A673 (cell line): ENCODE data around the gene DAD1. TPM values are rescaled to one million over a fixed set of nuclear protein-coding genes. Genes with fewer than 3 reads are reported as not detected.

Source experiments
- BruUV-seq: library from RNA; stranded (reverse); fragments of 400-500 nt; replicated peaks from 2 replicates; lab custom pipeline; 2021; lab: Mats Ljungman, UMichigan
- CTCF ChIA-PET: fragments of 300-600 bp; sonication (Branson Sonifier 250); formaldehyde crosslinking; loops from one replicate; lab custom pipeline; 2022; ENCODE audit warnings: antibody characterized with exemption; lab: Charles Lee
- POLR2A ChIA-PET: fragments of 300-600 bp; sonication (Branson Sonifier 250); formaldehyde crosslinking; loops from one replicate; lab custom pipeline; 2022; ENCODE audit warnings: antibody characterized with exemption; ENCODE audit not compliant: low non-redundant PET; lab: Charles Lee
- DNase-seq: peaks from one replicate; pipeline ENCODE4 v3.0.0-alpha.2; 2015; ENCODE audit warnings: low spot score
- H3K27ac ChIP-seq: fragments of 200-600 bp; sonication (generic); 2 replicates; pipeline ENCODE4 v1.5.1; 2016; ENCODE audit warnings: mixed run types, low read depth, mild to moderate bottlenecking, mixed read lengths, antibody characterized with exemption, low read length; ENCODE audit not compliant: poor library complexity, severe bottlenecking
- H3K27me3 ChIP-seq: fragments of 200-600 bp; sonication (generic); replicated peaks from 2 replicates; pipeline ENCODE4 v1.6.1; 2017; ENCODE audit warnings: mixed run types, low read depth, mild to moderate bottlenecking, mixed read lengths, antibody characterized with exemption, low read length; ENCODE audit not compliant: insufficient read depth, poor library complexity
- H3K36me3 ChIP-seq: fragments of 200-600 bp; sonication (generic); 2 replicates; pipeline ENCODE4 v1.6.1; 2016; ENCODE audit warnings: mixed run types, mild to moderate bottlenecking, mixed read lengths, antibody characterized with exemption, low read length; ENCODE audit not compliant: insufficient read depth, poor library complexity, severe bottlenecking
- H3K4me1 ChIP-seq: fragments of 200-600 bp; sonication (generic); 2 replicates; pipeline ENCODE4 v1.6.1; 2017; ENCODE audit warnings: mixed run types, mild to moderate bottlenecking, mixed read lengths, antibody characterized with exemption, low read length; ENCODE audit not compliant: insufficient read depth, poor library complexity, severe bottlenecking
- H3K4me3 ChIP-seq: fragments of 200-600 bp; sonication (generic); 2 replicates; pipeline ENCODE4 v1.5.1; 2016; ENCODE audit warnings: low read depth, mixed run types, mild to moderate bottlenecking, mixed read lengths, low read length; ENCODE audit not compliant: poor library complexity, severe bottlenecking
- H3K9me3 ChIP-seq: fragments of 200-600 bp; sonication (generic); 2 replicates; pipeline ENCODE4 v1.6.1; 2016; ENCODE audit warnings: mixed run types, low read depth, mild to moderate bottlenecking, mixed read lengths, antibody characterized with exemption, low read length; ENCODE audit not compliant: poor library complexity, severe bottlenecking
- EZH2 ChIP-seq: fragments of 200-600 bp; sonication (generic); IDR thresholded peaks from 2 replicates; pipeline ENCODE4 v1.6.1; 2017; ENCODE audit warnings: borderline replicate concordance, low read depth, mild to moderate bottlenecking, mixed read lengths, antibody characterized with exemption, low read length; ENCODE audit not compliant: poor library complexity, severe bottlenecking
- intact Hi-C: fragments of 100-400 bp; cut with micrococcal nuclease; formaldehyde crosslinking; loops from one replicate; pipeline ENCODE4 v1.10.0; 2022; ENCODE audit not compliant: unreplicated experiment
- total RNA-seq: library from RNA; stranded (reverse); gene quantifications from 2 replicates; pipeline ENCODE4 v1.2.3, GENCODE V29; 2021
- TF ChIP-seq, protein P1 (sequence below): fragments of 300-800, 200-600 bp; sonication (generic); conservative IDR thresholded peaks from 2 replicates; pipeline ENCODE4 v1.5.1; 2017; ENCODE audit warnings: low read depth, mild to moderate bottlenecking, antibody characterized with exemption, low read length, moderate library complexity, mixed read lengths

DAD1 gene
- total RNA-seq, 1 experiment from 2014 or later: 261 TPM

DNA sequence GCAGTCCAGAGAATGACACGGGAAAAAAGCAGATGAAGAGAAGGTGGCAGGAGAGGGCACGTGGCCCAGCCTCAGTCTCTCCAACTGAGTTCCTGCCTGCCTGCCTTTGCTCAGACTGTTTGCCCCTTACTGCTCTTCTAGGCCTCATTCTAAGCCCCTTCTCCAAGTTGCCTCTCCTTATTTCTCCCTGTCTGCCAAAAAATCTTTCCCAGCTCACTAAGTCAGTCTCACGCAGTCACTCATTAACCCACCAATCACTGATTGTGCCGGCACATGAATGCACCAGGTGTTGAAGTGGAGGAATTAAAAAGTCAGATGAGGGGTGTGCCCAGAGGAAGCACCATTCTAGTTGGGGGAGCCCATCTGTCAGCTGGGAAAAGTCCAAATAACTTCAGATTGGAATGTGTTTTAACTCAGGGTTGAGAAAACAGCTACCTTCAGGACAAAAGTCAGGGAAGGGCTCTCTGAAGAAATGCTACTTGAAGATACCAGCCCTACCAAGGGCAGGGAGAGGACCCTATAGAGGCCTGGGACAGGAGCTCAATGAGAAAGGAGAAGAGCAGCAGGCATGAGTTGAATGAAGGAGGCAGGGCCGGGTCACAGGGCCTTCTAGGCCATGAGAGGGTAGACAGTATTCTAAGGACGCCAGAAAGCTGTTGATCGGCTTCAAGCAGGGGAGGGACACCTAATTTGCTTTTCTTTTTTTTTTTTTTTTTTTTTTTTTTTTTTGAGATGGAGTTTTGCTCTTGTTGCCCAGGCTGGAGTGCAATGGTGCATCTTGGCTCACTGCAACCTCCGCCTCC lies 40.9 kb downstream of the DAD1 start:
- ChIA-PET CTCF (interaction anchor here (0.6 kb wide), 1 partner anchor 152 kb away, joined by 3 read pairs; no protein-coding TSS in a partner anchor), POLR2A (interaction anchor here (0.6 kb wide), 1 partner anchor 283 kb away, joined by 8 read pairs; no protein-coding TSS in a partner anchor)
- Histone ChIP-seq H3K27ac (peak overlapping the region; percentile 82), H3K4me3 (no peak overlapping the region), H3K36me3 (no peaks in the 10 kb centered on the region), H3K27me3 (no peaks in the 10 kb centered on the region), H3K4me1 (peaks cover 94% of the 10 kb centered on the region), H3K9me3 (no peaks in the 10 kb centered on the region)
- no peak for TF ChIP-seq EZH2
- intact Hi-C loops: loop anchor here (2.0 to 5.0 kb wide), 3 partner anchors 41 to 131 kb away; no protein-coding TSS in a partner anchor
- DNase-seq: no peak
- BruUV-seq: no TSS peak

DNA sequence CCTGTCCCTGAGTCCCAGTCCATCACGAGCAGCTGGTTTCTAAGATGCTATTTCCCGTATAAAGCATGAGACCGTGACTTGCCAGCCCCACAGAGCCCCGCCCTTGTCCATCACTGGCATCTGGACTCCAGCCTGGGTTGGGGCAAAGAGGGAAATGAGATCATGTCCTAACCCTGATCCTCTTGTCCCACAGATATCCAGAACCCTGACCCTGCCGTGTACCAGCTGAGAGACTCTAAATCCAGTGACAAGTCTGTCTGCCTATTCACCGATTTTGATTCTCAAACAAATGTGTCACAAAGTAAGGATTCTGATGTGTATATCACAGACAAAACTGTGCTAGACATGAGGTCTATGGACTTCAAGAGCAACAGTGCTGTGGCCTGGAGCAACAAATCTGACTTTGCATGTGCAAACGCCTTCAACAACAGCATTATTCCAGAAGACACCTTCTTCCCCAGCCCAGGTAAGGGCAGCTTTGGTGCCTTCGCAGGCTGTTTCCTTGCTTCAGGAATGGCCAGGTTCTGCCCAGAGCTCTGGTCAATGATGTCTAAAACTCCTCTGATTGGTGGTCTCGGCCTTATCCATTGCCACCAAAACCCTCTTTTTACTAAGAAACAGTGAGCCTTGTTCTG lies 41.6 kb downstream of the DAD1 start:
- peaks cover 94% of the 10 kb centered on the region for H3K4me1 ChIP-seq
- TF ChIP-seq EZH2: no peak
- TF ChIP-seq, protein P1, sequence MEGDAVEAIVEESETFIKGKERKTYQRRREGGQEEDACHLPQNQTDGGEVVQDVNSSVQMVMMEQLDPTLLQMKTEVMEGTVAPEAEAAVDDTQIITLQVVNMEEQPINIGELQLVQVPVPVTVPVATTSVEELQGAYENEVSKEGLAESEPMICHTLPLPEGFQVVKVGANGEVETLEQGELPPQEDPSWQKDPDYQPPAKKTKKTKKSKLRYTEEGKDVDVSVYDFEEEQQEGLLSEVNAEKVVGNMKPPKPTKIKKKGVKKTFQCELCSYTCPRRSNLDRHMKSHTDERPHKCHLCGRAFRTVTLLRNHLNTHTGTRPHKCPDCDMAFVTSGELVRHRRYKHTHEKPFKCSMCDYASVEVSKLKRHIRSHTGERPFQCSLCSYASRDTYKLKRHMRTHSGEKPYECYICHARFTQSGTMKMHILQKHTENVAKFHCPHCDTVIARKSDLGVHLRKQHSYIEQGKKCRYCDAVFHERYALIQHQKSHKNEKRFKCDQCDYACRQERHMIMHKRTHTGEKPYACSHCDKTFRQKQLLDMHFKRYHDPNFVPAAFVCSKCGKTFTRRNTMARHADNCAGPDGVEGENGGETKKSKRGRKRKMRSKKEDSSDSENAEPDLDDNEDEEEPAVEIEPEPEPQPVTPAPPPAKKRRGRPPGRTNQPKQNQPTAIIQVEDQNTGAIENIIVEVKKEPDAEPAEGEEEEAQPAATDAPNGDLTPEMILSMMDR: no peak
- intact Hi-C loops: loop anchor here (2.0 to 5.0 kb wide), 3 partner anchors 40 to 130 kb away; no protein-coding TSS in a partner anchor
- H3K27ac ChIP-seq: peak overlapping the region; percentile 82
- no peak overlapping the region for H3K4me3 ChIP-seq
- ChIA-PET CTCF (interaction anchor here (0.6 kb wide), 2 partner anchors 272 to 334 kb away, joined by 3 to 6 read pairs; no protein-coding TSS in a partner anchor), POLR2A (interaction anchor here (0.6 kb wide), 1 partner anchor 34 kb away, joined by 3 read pairs; no protein-coding TSS in a partner anchor)
- no peaks in the 10 kb centered on the region for H3K27me3 ChIP-seq
- no peaks in the 10 kb centered on the region for H3K36me3 ChIP-seq
- H3K9me3 ChIP-seq: no peaks in the 10 kb centered on the region
- BruUV-seq: no TSS peak
- no peak for DNase-seq

DNA sequence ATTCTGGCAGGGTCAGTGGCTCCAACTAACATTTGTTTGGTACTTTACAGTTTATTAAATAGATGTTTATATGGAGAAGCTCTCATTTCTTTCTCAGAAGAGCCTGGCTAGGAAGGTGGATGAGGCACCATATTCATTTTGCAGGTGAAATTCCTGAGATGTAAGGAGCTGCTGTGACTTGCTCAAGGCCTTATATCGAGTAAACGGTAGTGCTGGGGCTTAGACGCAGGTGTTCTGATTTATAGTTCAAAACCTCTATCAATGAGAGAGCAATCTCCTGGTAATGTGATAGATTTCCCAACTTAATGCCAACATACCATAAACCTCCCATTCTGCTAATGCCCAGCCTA lies 42.3 kb downstream of the DAD1 start:
- H3K9me3 ChIP-seq: no peaks in the 10 kb centered on the region
- intact Hi-C loops: loop anchor here (2.0 to 5.0 kb wide), 3 partner anchors 39 to 129 kb away; no protein-coding TSS in a partner anchor
- no peaks in the 10 kb centered on the region for H3K36me3 ChIP-seq
- TF ChIP-seq, protein P1: no peak
- no peak for TF ChIP-seq EZH2
- no peak for DNase-seq
- CTCF ChIA-PET: interaction anchor here (0.6 to 1.0 kb wide), 2 partner anchors 68 to 272 kb away, joined by 3 to 6 read pairs; no protein-coding TSS in a partner anchor
- no peak overlapping the region for H3K4me3 ChIP-seq
- no TSS peak for BruUV-seq
- POLR2A ChIA-PET: interaction anchor here (0.6 kb wide), 1 partner anchor 33 kb away, joined by 3 read pairs; no protein-coding TSS in a partner anchor
- peak overlapping the region; percentile 82 for H3K27ac ChIP-seq
- no peaks in the 10 kb centered on the region for H3K27me3 ChIP-seq
- H3K4me1 ChIP-seq: peaks cover 94% of the 10 kb centered on the region
